Gastroesophageal sphincter (tissue), 4 donors: ENCODE measurements around the gene SHBG. TPM values are rescaled to one million over a fixed set of nuclear protein-coding genes. Genes with fewer than 3 reads are reported as not detected.
A peak's percentile ranks its signal among the peaks of the same experiment; 100 is the strongest.
"Not testable (repeated sequence)": the region's sequence is repeated elsewhere in the genome, so short reads cannot be mapped to it uniquely, and the experiment has no call there.

ENCODE experiments used
- ATAC-seq: fragments of 150-250 bp; one replicate; pipeline ENCODE4 v1.9.1; 2016; ENCODE audit warnings: mild to moderate bottlenecking, moderate library complexity
- H3K27ac ChIP-seq, 4 donors: fragments of 200-600 bp; sonication (generic) in 3 of 4; 1 replicate in 3 of 4; 2 replicates in 1 of 4; pipeline ENCODE4 v1.5.1; 2016 to 2019
- H3K27me3 ChIP-seq: fragments of 200-600 bp; sonication (generic); one replicate; pipeline ENCODE4 v1.5.1; 2019
- H3K36me3 ChIP-seq, 2 donors: fragments of 200-600 bp; sonication (generic); one replicate each; pipeline ENCODE4 v1.5.1; 2019; ENCODE audit warnings: control low read depth in 1 of 2
- H3K4me1 ChIP-seq, 3 donors: fragments of 200-600 bp; sonication (generic); 1 replicate in 2 of 3; 2 replicates in 1 of 3; pipeline ENCODE4 v1.5.1; 2016 to 2019; ENCODE audit warnings: control low read depth in 2 of 3
- H3K4me3 ChIP-seq, 2 donors: fragments of 200-600 bp; sonication (generic); one replicate each; pipeline ENCODE4 v1.5.1; 2019; ENCODE audit warnings: mild to moderate bottlenecking in 1 of 2, moderate library complexity in 1 of 2
- H3K9me3 ChIP-seq, 3 donors: fragments of 200-600 bp; sonication (generic); one replicate each; pipeline ENCODE4 v1.5.1; 2017 to 2019; ENCODE audit warnings: control low read depth in 2 of 3
- CTCF ChIP-seq, 4 experiments: fragments of 200-600 bp in 2 of 4; fragments of 450-650 bp in 2 of 4; sonication (generic) in 1 of 4; IDR thresholded peaks; one replicate each; pipeline ENCODE4 v1.5.1; 2017 to 2019; ENCODE audit warnings: antibody characterized with exemption in 4 of 4, mild to moderate bottlenecking in 2 of 4, moderate library complexity in 2 of 4
- EP300 ChIP-seq: sonication (generic); formaldehyde crosslinking; IDR thresholded peaks from one replicate; pipeline ENCODE4 v1.6.1; 2017; ENCODE audit warnings: antibody characterized with exemption, mild to moderate bottlenecking
- POLR2A ChIP-seq, 2 donors: fragments of 450-650 bp; IDR thresholded peaks; one replicate each; pipeline ENCODE4 v1.6.1; 2017; ENCODE audit warnings: antibody characterized with exemption in 2 of 2, mild to moderate bottlenecking in 2 of 2, moderate library complexity in 1 of 2
- POLR2AphosphoS5 ChIP-seq: sonication (generic); formaldehyde crosslinking; IDR thresholded peaks from one replicate; pipeline ENCODE4 v1.6.1; 2017; ENCODE audit warnings: antibody characterized with exemption
- WGBS, 2 donors: methylation state at CpG; one replicate each; pipeline ENCODE4 v1.1.5; 2018; ENCODE audit warnings: low coverage in 1 of 2; 5-methylcytosine and 5-hydroxymethylcytosine counted together
- total RNA-seq, 4 donors: library from RNA; depleted of rRNA; stranded (reverse); fragments of >200 nt; gene quantifications; one replicate each; pipeline ENCODE4 v1.1.0, GENCODE V29; 2016

SHBG gene
- total RNA-seq, 4 donors from 2014 or later, result 0.40 to 3.0 TPM; not detected in 2

- no peaks in the 10 kb centered on the region for H3K36me3 ChIP-seq
- no peak for ATAC-seq
- no peak overlapping the region for H3K27ac ChIP-seq
- 87 to 90% methylated on average over 2 to 4 of the region's 5 CpGs for WGBS, 2 donors
- H3K4me3 ChIP-seq, result no peak overlapping the region
- TF ChIP-seq POLR2AphosphoS5 (no peak), CTCF (IDR thresholded peaks at IDR 0.05) (no peak), POLR2A (IDR thresholded peaks at IDR 0.05) (no peak), EP300 (no peak)
- H3K9me3 ChIP-seq, result no peaks in the 10 kb centered on the region
- peaks cover 0 to 10% (median 2%) of the 10 kb centered on the region in 3 donors for H3K4me1 ChIP-seq
- no peaks in the 10 kb centered on the region for H3K27me3 ChIP-seq
These were observed 11.3 kb upstream of the SHBG start for GRCh38 chr17:7618608-7619007.

GRCh38 chr17:7620835-7621234 lies 9.1 kb upstream of the SHBG start:
- no peak overlapping the region for H3K4me3 ChIP-seq
- H3K9me3 ChIP-seq, result no peaks in the 10 kb centered on the region
- ATAC-seq, result no peak
- peaks cover 0 to 7% of the 10 kb centered on the region in 2 donors for H3K36me3 ChIP-seq
- no peaks in the 10 kb centered on the region for H3K27me3 ChIP-seq
- H3K27ac ChIP-seq, result no peak overlapping the region
- no peak for TF ChIP-seq POLR2A (IDR thresholded peaks at IDR 0.05)
- TF ChIP-seq POLR2AphosphoS5, result no peak
- no peak for TF ChIP-seq CTCF (IDR thresholded peaks at IDR 0.05)
- TF ChIP-seq EP300, result no peak
- 89% methylated on average over 7 of the region's 8 CpGs; no CpG with 5 or more reads in 1 of the 2 donors for WGBS, 2 donors
- H3K4me1 ChIP-seq, result no peaks in the 10 kb centered on the region

- Histone ChIP-seq H3K27ac (no peak overlapping the region), H3K4me3 (no peak overlapping the region), H3K9me3 (no peaks in the 10 kb centered on the region), H3K4me1 (peaks cover 0 to 18% (median 7%) of the 10 kb centered on the region in 3 donors), H3K27me3 (no peaks in the 10 kb centered on the region), H3K36me3 (peaks cover 0 to 13% of the 10 kb centered on the region in 2 donors)
- 67 to 78% methylated on average over 3 to 5 of the region's 5 CpGs for WGBS, 2 donors
- ATAC-seq, result no peak
- TF ChIP-seq CTCF (IDR thresholded peaks at IDR 0.05), result no peak
- no peak for TF ChIP-seq EP300
- TF ChIP-seq POLR2A (IDR thresholded peaks at IDR 0.05), result no peak
- no peak for TF ChIP-seq POLR2AphosphoS5
These were observed 6.3 kb upstream of the SHBG start for GRCh38 chr17:7623661-7624060.

- 96% methylated on average over 3 of the region's 16 CpGs; no CpG with 5 or more reads in 1 of the 2 donors for WGBS, 2 donors
- H3K27me3 ChIP-seq, H3K4me3 ChIP-seq, H3K9me3 ChIP-seq, ATAC-seq: not testable (repeated sequence)
- Histone ChIP-seq H3K27ac (peak overlapping the region in 1 of 4 donors; percentile 93), H3K4me1 (peaks cover 0 to 18% (median 7%) of the 10 kb centered on the region in 3 donors), H3K36me3 (peaks cover 0 to 13% of the 10 kb centered on the region in 2 donors)
These were observed 4.2 kb upstream of the SHBG start for GRCh38 chr17:7625749-7626148.

- peak overlapping the region in 1 of 2 donors; percentile 68 for H3K4me3 ChIP-seq
These were observed 3.6 kb upstream of the SHBG start for GRCh38 chr17:7626307-7626706.

More at GRCh38 chr17:7626307-7626706, 3.6 kb upstream of the SHBG start:
- peaks cover 0 to 13% of the 10 kb centered on the region in 2 donors for H3K36me3 ChIP-seq
- 94% methylated on average over 2 of the region's 7 CpGs; no CpG with 5 or more reads in 1 of the 2 donors for WGBS, 2 donors
- ATAC-seq, result no peak
- no peak for TF ChIP-seq CTCF (IDR thresholded peaks at IDR 0.05)
- no peak for TF ChIP-seq POLR2A (IDR thresholded peaks at IDR 0.05)
- no peak for TF ChIP-seq POLR2AphosphoS5
- H3K27me3 ChIP-seq, result no peaks in the 10 kb centered on the region
- peaks cover 0 to 18% (median 7%) of the 10 kb centered on the region in 3 donors for H3K4me1 ChIP-seq
- H3K9me3 ChIP-seq, result no peaks in the 10 kb centered on the region
- H3K27ac ChIP-seq, result peak overlapping the region in 3 of 4 donors; percentile 93 to 96 (median 93)
